ENCODE results near the gene SEC23A. TPM values are rescaled to one million over a fixed set of nuclear protein-coding genes. Genes with fewer than 3 reads are reported as not detected.

Gene SEC23A
- total and polyA plus RNA-seq, 2 of the 13 experiments (the other 11 are each of a cell fraction or from before 2014, with no cell fraction given) = 403 to 887 TPM

- TF ChIP-seq, protein P1, sequence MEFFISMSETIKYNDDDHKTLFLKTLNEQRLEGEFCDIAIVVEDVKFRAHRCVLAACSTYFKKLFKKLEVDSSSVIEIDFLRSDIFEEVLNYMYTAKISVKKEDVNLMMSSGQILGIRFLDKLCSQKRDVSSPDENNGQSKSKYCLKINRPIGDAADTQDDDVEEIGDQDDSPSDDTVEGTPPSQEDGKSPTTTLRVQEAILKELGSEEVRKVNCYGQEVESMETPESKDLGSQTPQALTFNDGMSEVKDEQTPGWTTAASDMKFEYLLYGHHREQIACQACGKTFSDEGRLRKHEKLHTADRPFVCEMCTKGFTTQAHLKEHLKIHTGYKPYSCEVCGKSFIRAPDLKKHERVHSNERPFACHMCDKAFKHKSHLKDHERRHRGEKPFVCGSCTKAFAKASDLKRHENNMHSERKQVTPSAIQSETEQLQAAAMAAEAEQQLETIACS (CRISPR knock-in tag; IDR thresholded peaks at IDR 0.05) = no peak
- TF ChIP-seq FOXA3 (CRISPR knock-in tag; IDR thresholded peaks at IDR 0.05) = peak; percentile 100
- peak; percentile 92 for TF ChIP-seq FOSL2 (CRISPR knock-in tag; IDR thresholded peaks at IDR 0.05)
- TF ChIP-seq, protein P2, sequence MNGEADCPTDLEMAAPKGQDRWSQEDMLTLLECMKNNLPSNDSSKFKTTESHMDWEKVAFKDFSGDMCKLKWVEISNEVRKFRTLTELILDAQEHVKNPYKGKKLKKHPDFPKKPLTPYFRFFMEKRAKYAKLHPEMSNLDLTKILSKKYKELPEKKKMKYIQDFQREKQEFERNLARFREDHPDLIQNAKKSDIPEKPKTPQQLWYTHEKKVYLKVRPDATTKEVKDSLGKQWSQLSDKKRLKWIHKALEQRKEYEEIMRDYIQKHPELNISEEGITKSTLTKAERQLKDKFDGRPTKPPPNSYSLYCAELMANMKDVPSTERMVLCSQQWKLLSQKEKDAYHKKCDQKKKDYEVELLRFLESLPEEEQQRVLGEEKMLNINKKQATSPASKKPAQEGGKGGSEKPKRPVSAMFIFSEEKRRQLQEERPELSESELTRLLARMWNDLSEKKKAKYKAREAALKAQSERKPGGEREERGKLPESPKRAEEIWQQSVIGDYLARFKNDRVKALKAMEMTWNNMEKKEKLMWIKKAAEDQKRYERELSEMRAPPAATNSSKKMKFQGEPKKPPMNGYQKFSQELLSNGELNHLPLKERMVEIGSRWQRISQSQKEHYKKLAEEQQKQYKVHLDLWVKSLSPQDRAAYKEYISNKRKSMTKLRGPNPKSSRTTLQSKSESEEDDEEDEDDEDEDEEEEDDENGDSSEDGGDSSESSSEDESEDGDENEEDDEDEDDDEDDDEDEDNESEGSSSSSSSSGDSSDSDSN (CRISPR knock-in tag; IDR thresholded peaks at IDR 0.05) = no peak
- TF ChIP-seq, protein P3, sequence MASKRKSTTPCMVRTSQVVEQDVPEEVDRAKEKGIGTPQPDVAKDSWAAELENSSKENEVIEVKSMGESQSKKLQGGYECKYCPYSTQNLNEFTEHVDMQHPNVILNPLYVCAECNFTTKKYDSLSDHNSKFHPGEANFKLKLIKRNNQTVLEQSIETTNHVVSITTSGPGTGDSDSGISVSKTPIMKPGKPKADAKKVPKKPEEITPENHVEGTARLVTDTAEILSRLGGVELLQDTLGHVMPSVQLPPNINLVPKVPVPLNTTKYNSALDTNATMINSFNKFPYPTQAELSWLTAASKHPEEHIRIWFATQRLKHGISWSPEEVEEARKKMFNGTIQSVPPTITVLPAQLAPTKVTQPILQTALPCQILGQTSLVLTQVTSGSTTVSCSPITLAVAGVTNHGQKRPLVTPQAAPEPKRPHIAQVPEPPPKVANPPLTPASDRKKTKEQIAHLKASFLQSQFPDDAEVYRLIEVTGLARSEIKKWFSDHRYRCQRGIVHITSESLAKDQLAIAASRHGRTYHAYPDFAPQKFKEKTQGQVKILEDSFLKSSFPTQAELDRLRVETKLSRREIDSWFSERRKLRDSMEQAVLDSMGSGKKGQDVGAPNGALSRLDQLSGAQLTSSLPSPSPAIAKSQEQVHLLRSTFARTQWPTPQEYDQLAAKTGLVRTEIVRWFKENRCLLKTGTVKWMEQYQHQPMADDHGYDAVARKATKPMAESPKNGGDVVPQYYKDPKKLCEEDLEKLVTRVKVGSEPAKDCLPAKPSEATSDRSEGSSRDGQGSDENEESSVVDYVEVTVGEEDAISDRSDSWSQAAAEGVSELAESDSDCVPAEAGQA (IDR thresholded peaks at IDR 0.05; ENCODE audit: low read depth) = 0 out of 2 replicates have a peak, but pooled peaks have one; percentile 46
- TF ChIP-seq, protein P3 (CRISPR knock-in tag; IDR thresholded peaks at IDR 0.05; ENCODE audit: borderline replicate concordance) = no peak
- TF ChIP-seq, protein P4, sequence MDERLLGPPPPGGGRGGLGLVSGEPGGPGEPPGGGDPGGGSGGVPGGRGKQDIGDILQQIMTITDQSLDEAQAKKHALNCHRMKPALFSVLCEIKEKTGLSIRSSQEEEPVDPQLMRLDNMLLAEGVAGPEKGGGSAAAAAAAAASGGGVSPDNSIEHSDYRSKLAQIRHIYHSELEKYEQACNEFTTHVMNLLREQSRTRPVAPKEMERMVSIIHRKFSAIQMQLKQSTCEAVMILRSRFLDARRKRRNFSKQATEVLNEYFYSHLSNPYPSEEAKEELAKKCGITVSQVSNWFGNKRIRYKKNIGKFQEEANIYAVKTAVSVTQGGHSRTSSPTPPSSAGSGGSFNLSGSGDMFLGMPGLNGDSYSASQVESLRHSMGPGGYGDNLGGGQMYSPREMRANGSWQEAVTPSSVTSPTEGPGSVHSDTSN (CRISPR knock-in tag; IDR thresholded peaks at IDR 0.05) = 0 out of 2 replicates have a peak, but pooled peaks have one; percentile 7
- no peak for TF ChIP-seq HOXA7 (CRISPR knock-in tag; IDR thresholded peaks at IDR 0.05)
- TF ChIP-seq JUNB (CRISPR knock-in tag; IDR thresholded peaks at IDR 0.05; ENCODE audit: borderline replicate concordance) = no peak
- TF ChIP-seq, protein P5, sequence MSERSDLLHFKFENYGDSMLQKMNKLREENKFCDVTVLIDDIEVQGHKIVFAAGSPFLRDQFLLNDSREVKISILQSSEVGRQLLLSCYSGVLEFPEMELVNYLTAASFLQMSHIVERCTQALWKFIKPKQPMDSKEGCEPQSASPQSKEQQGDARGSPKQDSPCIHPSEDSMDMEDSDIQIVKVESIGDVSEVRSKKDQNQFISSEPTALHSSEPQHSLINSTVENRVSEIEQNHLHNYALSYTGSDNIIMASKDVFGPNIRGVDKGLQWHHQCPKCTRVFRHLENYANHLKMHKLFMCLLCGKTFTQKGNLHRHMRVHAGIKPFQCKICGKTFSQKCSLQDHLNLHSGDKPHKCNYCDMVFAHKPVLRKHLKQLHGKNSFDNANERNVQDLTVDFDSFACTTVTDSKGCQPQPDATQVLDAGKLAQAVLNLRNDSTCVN (CRISPR knock-in tag; IDR thresholded peaks at IDR 0.05; ENCODE audit: borderline replicate concordance) = peak; percentile 84; the same call in 1 of the 2 replicates
These were observed 77.0 kb downstream of the SEC23A start (continued) for GRCh38 chr14:39025810-39026627.
